Left ventricle myocardium superior (tissue), 1 donor: Measurements from ENCODE around the gene TNNT3. TPM values are rescaled to one million over a fixed set of nuclear protein-coding genes. Genes with fewer than 3 reads are reported as not detected.

Experiments used
- ATAC-seq: fragments of 200-7000 bp; cut with Tn5 transposase; one replicate; pipeline ENCODE4 v1.9.1; 2020; ENCODE audit warnings: mild to moderate bottlenecking, moderate library complexity
- DNase-seq: peaks from one replicate; pipeline ENCODE4 v3.0.0-alpha.2; 2020
- intact Hi-C: fragments of 100-400 bp; cut with micrococcal nuclease; formaldehyde crosslinking; loops from one replicate; pipeline ENCODE4 v1.11.0; 2022
- microRNA-seq: library from miRNA; unstranded; fragments of <30 nt; microRNA quantifications from one replicate; pipeline ENCODE4 v1.2.0, GENCODE V29; 2020; ENCODE audit warnings: borderline number of aligned reads
- total RNA-seq: library from RNA; stranded (reverse); fragmentation: NEBNext Ultra II Directional; extraction: Animal tissue kit (Norgen Biotek cat#: 25700); gene quantifications from one replicate; pipeline ENCODE4 v1.2.1, GENCODE V29; 2021
- donor health status: DM: no; HTN: yes; CAD: no; lungs with severe emphysema.

Gene TNNT3
- total RNA-seq, 1 donor from 2014 or later: 46.1 TPM

- ATAC-seq (peak; percentile 65), DNase-seq (no peak)
- intact Hi-C loops: no loop called here
Observed at GRCh38 chr11:1969035-1969434, 49.5 kb downstream of the TNNT3 start.

DNA sequence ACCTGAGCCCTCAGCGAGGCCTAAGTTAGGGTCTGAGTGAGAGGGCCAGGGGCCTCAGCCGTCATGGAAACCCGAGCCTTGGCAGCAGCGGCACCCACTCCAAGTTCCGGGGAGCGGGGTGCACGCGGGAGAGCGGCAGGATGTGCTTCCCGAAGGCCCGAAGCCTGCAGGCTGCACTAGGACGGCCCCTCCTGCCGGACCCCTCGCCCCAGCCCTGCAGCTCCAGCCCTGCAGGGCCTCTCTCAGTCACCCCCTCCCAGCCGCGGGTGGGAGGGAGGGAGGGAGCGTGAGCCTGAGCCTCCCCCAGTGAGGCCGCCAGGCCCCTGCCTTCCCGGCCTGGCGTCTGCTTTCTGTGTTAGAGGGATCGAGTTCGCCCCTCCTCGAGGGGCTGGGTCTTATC, 50.3 kb downstream of the TNNT3 start:
- intact Hi-C loops: no loop called here
- ATAC-seq: no peak
- no peak for DNase-seq

DNA sequence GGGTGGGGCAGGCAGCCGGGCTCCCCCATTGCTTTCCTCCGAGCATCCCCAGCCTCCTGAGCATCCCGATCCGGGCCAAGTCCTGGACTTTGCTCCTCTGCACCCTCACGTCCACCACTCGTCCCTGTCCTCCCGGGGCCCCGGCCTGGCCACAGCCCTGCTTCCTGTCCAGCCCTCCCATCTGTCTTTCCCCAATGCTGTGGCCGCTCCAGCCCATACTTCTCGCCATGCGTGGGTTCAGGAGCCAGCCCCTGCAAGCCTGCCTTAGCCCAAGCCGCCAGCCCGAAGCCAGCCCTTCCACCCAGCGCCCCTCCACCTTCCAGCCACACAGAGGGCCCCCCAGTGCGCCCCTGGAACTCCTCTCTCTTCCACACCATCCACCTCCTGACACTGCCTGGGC, 51.5 kb downstream of the TNNT3 start:
- DNase-seq (peak; percentile 11), ATAC-seq (no peak)
- intact Hi-C loops: no loop called here

GRCh38 chr11:1975185-1975584, 55.7 kb downstream of the TNNT3 start:
- no peak for DNase-seq
- ATAC-seq: no peak

DNA sequence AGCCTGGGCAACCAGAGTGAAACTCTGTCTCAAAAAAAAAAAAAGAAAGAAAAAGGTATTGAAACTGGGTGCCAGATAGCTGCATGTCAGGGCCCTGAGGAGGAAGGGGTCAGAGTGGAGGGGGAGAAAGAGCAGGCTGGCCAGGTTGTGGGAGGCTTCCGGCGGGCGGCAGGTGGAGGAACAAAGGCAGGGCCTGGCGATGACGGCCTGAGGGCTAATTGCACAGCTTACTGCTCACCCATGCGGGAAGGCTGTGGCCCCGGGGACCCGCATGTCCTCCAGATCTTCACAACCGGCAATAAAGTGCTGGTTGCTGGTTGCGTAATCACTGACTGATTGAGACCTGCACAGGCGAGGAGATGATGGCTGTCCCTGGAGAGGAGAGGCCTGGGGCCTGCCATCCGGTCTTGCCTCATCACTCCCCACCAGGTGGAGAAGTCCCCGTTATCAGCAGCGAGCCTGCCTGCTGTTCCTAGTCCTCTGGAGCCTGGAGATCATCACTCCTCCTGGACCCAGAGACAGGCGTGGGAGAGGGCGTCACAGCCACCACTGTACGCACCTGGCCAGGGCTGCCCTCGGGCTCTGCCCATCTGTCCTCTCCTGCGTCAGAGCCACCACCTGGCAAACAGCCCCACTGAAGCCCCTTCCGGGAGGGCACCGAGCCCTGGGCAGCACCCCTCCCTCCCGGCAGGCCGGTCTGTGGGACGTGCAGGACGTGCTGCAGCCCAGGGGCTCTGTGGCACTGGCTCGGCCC, 59.4 kb downstream of the TNNT3 start:
- peak; percentile 4 for DNase-seq
- intact Hi-C loops: no loop called here

More at GRCh38 chr11:1975185-1975584, 55.7 kb downstream of the TNNT3 start:
- intact Hi-C loops: no loop called here

GRCh38 chr11:1979607-1980006, 60.1 kb downstream of the TNNT3 start:
- peak; percentile 7 for DNase-seq
- intact Hi-C loops: no loop called here
- ATAC-seq: no peak

More for the DNA sequence above, 59.4 kb downstream of the TNNT3 start:
- ATAC-seq: peak; percentile 43

DNA sequence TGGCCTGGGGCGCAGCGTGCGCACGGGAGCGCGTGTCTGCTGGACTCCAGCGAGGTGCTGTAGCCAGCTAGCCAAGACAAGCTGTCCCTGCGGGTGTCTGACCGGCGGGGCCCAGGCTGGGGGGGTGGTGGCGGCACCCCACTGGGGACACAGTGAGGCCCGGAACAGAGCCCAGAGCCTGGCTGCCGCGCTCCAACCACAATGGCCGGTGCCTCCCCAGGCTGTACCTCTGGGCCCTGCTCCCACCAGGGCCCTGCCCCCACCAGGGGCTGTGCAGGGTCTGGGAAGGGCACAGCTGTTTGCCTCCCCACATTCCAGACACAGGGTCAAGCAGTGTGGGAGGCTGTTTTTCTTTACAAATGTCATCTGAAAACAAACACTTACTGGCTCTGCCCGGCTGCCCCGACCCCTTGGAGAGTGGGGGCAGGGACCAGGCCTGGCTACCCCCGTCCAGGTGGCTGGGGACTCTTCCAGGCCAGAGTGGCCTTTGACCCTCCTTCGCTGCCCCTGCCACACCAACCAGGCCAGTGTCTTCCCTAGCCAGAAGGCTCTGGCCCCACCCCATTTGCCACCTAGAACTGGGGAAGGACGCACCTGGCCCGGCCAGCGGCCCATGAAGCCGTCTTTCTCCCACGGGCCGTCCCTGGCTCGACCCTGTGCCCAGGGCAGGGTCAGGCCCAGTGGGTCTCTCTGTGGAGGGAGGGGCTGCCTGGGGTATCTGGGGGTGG, 63.5 kb downstream of the TNNT3 start:
- no peak for ATAC-seq
- intact Hi-C loops: no loop called here
- DNase-seq: no peak

GRCh38 chr11:1983601-1983961, 64.1 kb downstream of the TNNT3 start:
- DNase-seq (peak; percentile 4), ATAC-seq (no peak)
- intact Hi-C loops: no loop called here

GRCh38 chr11:1987024-1987423, 67.5 kb downstream of the TNNT3 start:
- intact Hi-C loops: no loop called here
- DNase-seq (no peak), ATAC-seq (no peak)

- no peak for DNase-seq
- peak; percentile 7 for ATAC-seq
- intact Hi-C loops: no loop called here
Observed at GRCh38 chr11:1988174-1988573, 68.7 kb downstream of the TNNT3 start.

Small RNA genes within 50 kb of the gene (microRNA-seq; reads per million reads assigned to microRNA genes)
- not detected for gene MIR7847

Other genes with a start within 250 kb of the TNNT3 start
- gene KRTAP5-6, start 222.5 kb upstream of the TNNT3 start, total RNA-seq: not detected
- gene IFITM10, start 169.1 kb upstream of the TNNT3 start, total RNA-seq: 0.77 TPM
- gene CTSD, start 155.8 kb upstream of the TNNT3 start, total RNA-seq: 1,004 TPM
- gene SYT8, start 84.7 kb upstream of the TNNT3 start, total RNA-seq: not detected
- gene TNNI2, start 80.7 kb upstream of the TNNT3 start, total RNA-seq: not detected
- 22.9 TPM for gene LSP1, start 66.6 kb upstream of the TNNT3 start, total RNA-seq
- gene PRR33, start 27.8 kb upstream of the TNNT3 start, total RNA-seq: 4.4 TPM
- gene MRPL23, start 27.6 kb downstream of the TNNT3 start, total RNA-seq: 102 TPM
- gene H19, start 78.1 kb downstream of the TNNT3 start, total RNA-seq: 738 TPM
- 88.2 TPM for gene IGF2, start 219.7 kb downstream of the TNNT3 start, total RNA-seq
- gene INS, start 241.5 kb downstream of the TNNT3 start, total RNA-seq: not detected